ENCODE results near the gene NUTM2A. TPM values are rescaled to one million over a fixed set of nuclear protein-coding genes. Genes with fewer than 3 reads are reported as not detected.
"Not testable (repeated sequence)": the region's sequence is repeated elsewhere in the genome, so short reads cannot be mapped to it uniquely, and the experiment has no call there.

Gene NUTM2A
- total RNA-seq: 0.35 and 1.5 TPM in 2 replicates

GRCh38 chr10:87225148-87225547 is at the start of gene NUTM2A:
Gene NUTM2A (plus strand): TSS chr10:87225448. CDS start chr10:87225831, 383 bp downstream.
- DNase-seq (ENCODE audit: low read depth): not testable (repeated sequence)

GRCh38 chr10:87177587-87177986 is 47.7 kb upstream of the NUTM2A start:
- DNase-seq (ENCODE audit: low read depth): not testable (repeated sequence)

- not testable (repeated sequence) for DNase-seq (ENCODE audit: low read depth)
Observed at GRCh38 chr10:87184421-87184820, 40.8 kb upstream of the NUTM2A start.

- not testable (repeated sequence) for DNase-seq (ENCODE audit: low read depth)
Observed at GRCh38 chr10:87186016-87186415, 39.2 kb upstream of the NUTM2A start.

- DNase-seq (ENCODE audit: low read depth): not testable (repeated sequence)
Observed at GRCh38 chr10:87187573-87187972, 37.7 kb upstream of the NUTM2A start.

- DNase-seq (ENCODE audit: low read depth): not testable (repeated sequence)
Observed at GRCh38 chr10:87191841-87192240, 33.4 kb upstream of the NUTM2A start.

GRCh38 chr10:87200924-87201323 is 24.3 kb upstream of the NUTM2A start:
- DNase-seq (ENCODE audit: low read depth): peak; percentile 70

- not testable (repeated sequence) for DNase-seq (ENCODE audit: low read depth)
Observed at GRCh38 chr10:87204801-87205200, 20.4 kb upstream of the NUTM2A start.

GRCh38 chr10:87206922-87207321 is 18.3 kb upstream of the NUTM2A start:
- DNase-seq (ENCODE audit: low read depth): not testable (repeated sequence)

GRCh38 chr10:87210309-87210708 is 14.9 kb upstream of the NUTM2A start:
- DNase-seq (ENCODE audit: low read depth): not testable (repeated sequence)

- DNase-seq (ENCODE audit: low read depth): peak; percentile 24
Observed at GRCh38 chr10:87211848-87212247, 13.4 kb upstream of the NUTM2A start.

GRCh38 chr10:87213150-87213765 is 12.0 kb upstream of the NUTM2A start:
- not testable (repeated sequence) for DNase-seq (ENCODE audit: low read depth)

GRCh38 chr10:87213806-87214205 is 11.4 kb upstream of the NUTM2A start:
- DNase-seq (ENCODE audit: low read depth): not testable (repeated sequence)

GRCh38 chr10:87216120-87216519 is 9.1 kb upstream of the NUTM2A start:
- DNase-seq (ENCODE audit: low read depth): not testable (repeated sequence)

- DNase-seq (ENCODE audit: low read depth): not testable (repeated sequence)
Observed at GRCh38 chr10:87219370-87219769, 5.9 kb upstream of the NUTM2A start.

- not testable (repeated sequence) for DNase-seq (ENCODE audit: low read depth)
Observed at GRCh38 chr10:87222789-87223188, 2.5 kb upstream of the NUTM2A start.

GRCh38 chr10:87228247-87228646 is 3.0 kb downstream of the NUTM2A start:
- DNase-seq (ENCODE audit: low read depth): not testable (repeated sequence)

- DNase-seq (ENCODE audit: low read depth): not testable (repeated sequence)
Observed at GRCh38 chr10:87229211-87229610, 4.0 kb downstream of the NUTM2A start.

- not testable (repeated sequence) for DNase-seq (ENCODE audit: low read depth)
Observed at GRCh38 chr10:87234854-87235253, 9.6 kb downstream of the NUTM2A start.

- not testable (repeated sequence) for DNase-seq (ENCODE audit: low read depth)
Observed at GRCh38 chr10:87237244-87237643, 12.0 kb downstream of the NUTM2A start.

GRCh38 chr10:87239346-87239808 is 14.1 kb downstream of the NUTM2A start:
- not testable (repeated sequence) for DNase-seq (ENCODE audit: low read depth)

- DNase-seq (ENCODE audit: low read depth): not testable (repeated sequence)
Observed at GRCh38 chr10:87242192-87242591, 16.9 kb downstream of the NUTM2A start.

GRCh38 chr10:87247335-87247734 is 22.1 kb downstream of the NUTM2A start:
- DNase-seq (ENCODE audit: low read depth): not testable (repeated sequence)

All from renal cortical epithelial cell (primary cell).